GM12892 (cell line): ENCODE data around the gene A2M.

ENCODE experiments used
- POLR2A ChIP-seq: IDR thresholded peaks from 2 replicates; pipeline ENCODE4 v1.6.1; 2011; ENCODE audit warnings: low read depth, low read length, control low read depth
- TAF1 ChIP-seq: IDR thresholded peaks from 2 replicates; pipeline ENCODE4 v1.6.1; 2011; ENCODE audit warnings: low read depth, mild to moderate bottlenecking, control low read depth, low read length, borderline replicate concordance

GRCh38 chr12:9091891-9092598, 23.7 kb downstream of the A2M start:
- TF ChIP-seq POLR2A (no peak), TAF1 (no peak)
